Large intestine (tissue), 3 donors: ENCODE results near the gene NUP188. TPM values are rescaled to one million over a fixed set of nuclear protein-coding genes. Genes with fewer than 3 reads are reported as not detected.

Experiments used
- DNase-seq, 2 donors: peaks; one replicate each; pipeline versions ENCODE4 v3.0.0 to v3.0.0-alpha.2; 2013
- H3K27ac ChIP-seq: one replicate; pipeline ENCODE4 v1.5.1; 2013; ENCODE audit warnings: low read length
- H3K27me3 ChIP-seq: 2 replicates; pipeline ENCODE4 v1.6.1; 2013; ENCODE audit warnings: low read length; ENCODE audit not compliant: control insufficient read depth, insufficient read depth
- H3K36me3 ChIP-seq: 2 replicates; pipeline ENCODE4 v1.6.1; 2013; ENCODE audit warnings: low read length; ENCODE audit not compliant: control insufficient read depth, insufficient read depth
- H3K4me1 ChIP-seq: one replicate; pipeline ENCODE4 v1.6.1; 2013; ENCODE audit warnings: low read length; ENCODE audit not compliant: control insufficient read depth, insufficient read depth
- H3K4me3 ChIP-seq: one replicate; pipeline ENCODE4 v1.5.1; 2013; ENCODE audit warnings: low read length
- H3K9me3 ChIP-seq: one replicate; pipeline ENCODE4 v1.6.1; 2013; ENCODE audit warnings: mild to moderate bottlenecking, low read depth, low read length, moderate library complexity; ENCODE audit not compliant: control insufficient read depth
- WGBS: methylation state at CpG from one replicate; pipeline ENCODE4 v1.1.5; 2013; ENCODE audit warnings: low lambda C conversion rate; ENCODE audit not compliant: insufficient coverage; 5-methylcytosine and 5-hydroxymethylcytosine counted together
- polyA plus RNA-seq: library from polyadenylated mRNA; unstranded; fragments of 120-200 nt; gene quantifications from one replicate; pipeline ENCODE4 v1.2.1, GENCODE V29; 2013

The NUP188 gene
- polyA plus RNA-seq, 1 donor, result 35.3 TPM

DNA sequence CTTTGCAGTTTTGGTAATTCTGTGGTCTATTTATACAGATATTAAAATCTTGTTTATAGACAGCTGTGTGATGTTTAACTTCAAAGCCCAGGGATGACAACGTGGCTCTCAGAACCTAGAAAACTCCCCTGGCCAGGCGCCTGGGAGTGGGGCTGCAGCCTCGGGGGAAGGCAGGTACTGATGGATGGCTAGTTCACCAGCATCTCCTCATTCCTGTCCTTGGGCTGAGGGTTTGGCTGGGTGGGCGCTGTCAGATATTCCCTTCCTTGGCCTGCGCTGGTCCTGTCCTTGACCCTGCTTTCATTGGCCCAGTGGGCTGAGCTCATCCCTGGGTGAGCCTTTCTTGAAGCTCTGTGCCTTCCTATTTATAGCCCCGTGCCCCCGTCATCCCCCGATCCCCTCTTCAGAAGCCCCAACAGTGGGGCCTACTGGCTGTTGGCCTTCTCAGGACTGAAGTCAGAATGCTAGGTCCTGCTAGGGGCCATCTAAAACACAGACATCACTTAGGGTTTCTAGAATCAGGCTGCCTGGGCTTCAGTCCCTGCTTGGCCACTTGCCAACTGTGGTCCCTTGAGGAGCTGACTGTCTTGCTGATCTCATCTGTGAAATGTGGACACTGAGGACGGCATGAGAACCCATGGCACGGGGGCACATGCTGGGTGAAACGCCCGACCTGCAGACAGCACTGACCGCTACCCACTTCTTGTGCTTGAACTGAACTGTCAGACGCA is 59.7 kb downstream of the NUP188 start:
- H3K4me3 ChIP-seq, result no peak overlapping the region
- H3K36me3 ChIP-seq, result peaks cover 84% of the 10 kb centered on the region
- H3K27me3 ChIP-seq, result no peaks in the 10 kb centered on the region
- no CpG with 5 or more reads among the region's 14 CpGs for WGBS
- H3K27ac ChIP-seq, result no peak overlapping the region
- no peak for DNase-seq
- no peaks in the 10 kb centered on the region for H3K9me3 ChIP-seq
- H3K4me1 ChIP-seq, result no peaks in the 10 kb centered on the region

DNA sequence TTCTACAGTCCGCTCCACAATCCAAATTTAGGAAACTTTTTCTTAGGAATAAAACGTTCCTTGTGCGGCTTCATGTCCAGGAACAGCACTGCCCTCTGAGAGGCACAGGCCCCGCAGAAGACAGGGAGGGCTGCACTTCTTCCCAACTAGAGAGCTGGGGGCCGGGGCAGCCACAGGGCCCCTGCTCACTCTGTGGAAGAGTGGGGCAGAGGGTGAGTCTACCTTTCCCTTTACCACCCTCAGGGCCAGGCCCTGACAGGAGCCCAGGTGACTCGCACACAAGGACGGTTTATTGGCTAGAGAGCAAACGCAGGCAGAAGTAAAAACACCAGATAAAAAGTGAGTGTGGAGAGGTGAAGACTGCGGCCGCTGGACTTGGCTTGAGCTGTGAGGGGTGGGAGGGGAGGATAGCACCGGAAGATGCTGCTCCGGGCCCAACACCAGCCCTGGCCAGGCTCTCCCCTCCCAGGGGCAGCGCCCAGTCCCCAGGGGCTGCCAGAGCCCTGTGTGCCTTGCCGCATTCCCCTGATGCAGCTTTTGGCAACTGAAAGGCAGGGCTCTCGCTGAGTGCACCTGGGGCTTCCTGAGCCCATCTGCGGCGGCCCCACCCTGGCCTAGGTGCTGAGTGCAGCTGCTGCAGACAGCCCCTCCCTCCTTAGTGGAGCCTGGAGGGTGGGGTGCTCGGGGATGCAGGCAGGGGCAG is 60.4 kb downstream of the NUP188 start:
- H3K9me3 ChIP-seq, result no peaks in the 10 kb centered on the region
- no peak overlapping the region for H3K27ac ChIP-seq
- no peaks in the 10 kb centered on the region for H3K27me3 ChIP-seq
- no peaks in the 10 kb centered on the region for H3K4me1 ChIP-seq
- peaks cover 83% of the 10 kb centered on the region for H3K36me3 ChIP-seq
- no peak for DNase-seq
- WGBS, result no CpG with 5 or more reads among the region's 18 CpGs
- H3K4me3 ChIP-seq, result no peak overlapping the region

DNA sequence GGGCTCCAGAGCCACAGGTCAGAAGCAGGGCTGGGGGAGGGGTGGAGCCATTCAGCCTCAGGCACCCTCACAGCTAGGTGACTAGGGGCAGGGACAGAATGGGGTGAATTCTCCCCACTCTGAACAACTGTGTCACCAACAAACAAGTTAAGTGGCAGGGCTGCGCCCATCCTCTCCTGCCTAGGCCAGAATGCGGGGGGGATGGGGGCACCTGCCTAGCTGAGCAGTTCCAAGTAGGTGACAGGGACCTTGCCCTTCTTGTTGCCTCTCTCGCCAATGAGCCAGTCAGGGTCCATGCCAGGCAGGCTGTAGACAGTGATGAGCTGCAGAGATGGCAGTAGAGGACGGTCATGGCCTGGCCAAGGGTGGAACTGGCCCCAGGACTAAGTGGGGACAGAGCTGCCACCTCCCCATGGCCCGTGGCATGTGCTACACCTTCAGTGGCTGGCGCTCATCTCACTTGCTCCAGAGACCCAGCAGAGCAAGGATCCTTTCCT is 61.0 kb downstream of the NUP188 start:
- Histone ChIP-seq H3K27ac (no peak overlapping the region), H3K27me3 (no peaks in the 10 kb centered on the region), H3K4me3 (no peak overlapping the region), H3K4me1 (no peaks in the 10 kb centered on the region), H3K9me3 (no peaks in the 10 kb centered on the region), H3K36me3 (peaks cover 83% of the 10 kb centered on the region)
- no CpG with 5 or more reads among the region's 6 CpGs for WGBS
- no peak for DNase-seq

- no CpG with 5 or more reads among the region's 13 CpGs for WGBS
- H3K4me3 ChIP-seq, result no peak overlapping the region
- H3K27ac ChIP-seq, result no peak overlapping the region
- H3K27me3 ChIP-seq, result no peaks in the 10 kb centered on the region
- H3K9me3 ChIP-seq, result no peaks in the 10 kb centered on the region
- DNase-seq, result no peak
- H3K4me1 ChIP-seq, result no peaks in the 10 kb centered on the region
- H3K36me3 ChIP-seq, result peaks cover 88% of the 10 kb centered on the region
Measured at GRCh38 chr9:129008986-129009583, 61.6 kb downstream of the NUP188 start.

DNA sequence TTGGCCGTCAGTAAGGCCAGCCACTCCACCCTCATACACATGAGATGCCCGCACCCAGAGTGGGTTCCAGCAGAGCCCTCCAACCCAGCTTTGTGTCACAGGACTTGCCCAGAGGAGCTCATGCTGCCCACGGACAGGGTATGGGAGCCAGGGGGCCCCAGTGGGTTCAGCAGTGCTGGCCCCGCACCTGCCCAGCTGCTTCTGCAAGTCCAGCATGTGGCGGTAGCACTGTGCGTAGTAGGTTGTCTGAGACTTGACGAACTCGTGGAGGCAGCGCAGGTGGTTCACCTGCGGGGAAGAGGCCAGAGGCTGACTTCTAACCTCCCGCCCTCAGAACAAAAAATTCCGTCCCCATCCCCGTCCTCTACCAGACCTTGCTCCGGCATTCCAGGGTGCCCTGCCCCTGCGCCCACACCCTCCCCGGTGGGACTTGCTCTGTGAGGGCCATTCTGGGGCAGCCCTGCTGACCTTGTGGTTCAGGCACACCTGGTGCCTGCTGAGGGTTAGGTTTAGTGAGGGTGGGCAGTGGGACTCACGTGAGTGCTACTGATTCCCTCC is 62.2 kb downstream of the NUP188 start:
- H3K4me3 ChIP-seq, result no peak overlapping the region
- no peaks in the 10 kb centered on the region for H3K9me3 ChIP-seq
- no peak for DNase-seq
- H3K4me1 ChIP-seq, result no peaks in the 10 kb centered on the region
- peaks cover 93% of the 10 kb centered on the region for H3K36me3 ChIP-seq
- H3K27ac ChIP-seq, result no peak overlapping the region
- no peaks in the 10 kb centered on the region for H3K27me3 ChIP-seq
- WGBS, result no CpG with 5 or more reads among the region's 17 CpGs

- Histone ChIP-seq H3K27ac (no peak overlapping the region), H3K27me3 (no peaks in the 10 kb centered on the region), H3K36me3 (peaks cover 93% of the 10 kb centered on the region), H3K4me1 (no peaks in the 10 kb centered on the region), H3K9me3 (no peaks in the 10 kb centered on the region), H3K4me3 (no peak overlapping the region)
- DNase-seq, result no peak
- no CpG with 5 or more reads among the region's 8 CpGs for WGBS
Measured at GRCh38 chr9:129010267-129010975, 62.9 kb downstream of the NUP188 start.

DNA sequence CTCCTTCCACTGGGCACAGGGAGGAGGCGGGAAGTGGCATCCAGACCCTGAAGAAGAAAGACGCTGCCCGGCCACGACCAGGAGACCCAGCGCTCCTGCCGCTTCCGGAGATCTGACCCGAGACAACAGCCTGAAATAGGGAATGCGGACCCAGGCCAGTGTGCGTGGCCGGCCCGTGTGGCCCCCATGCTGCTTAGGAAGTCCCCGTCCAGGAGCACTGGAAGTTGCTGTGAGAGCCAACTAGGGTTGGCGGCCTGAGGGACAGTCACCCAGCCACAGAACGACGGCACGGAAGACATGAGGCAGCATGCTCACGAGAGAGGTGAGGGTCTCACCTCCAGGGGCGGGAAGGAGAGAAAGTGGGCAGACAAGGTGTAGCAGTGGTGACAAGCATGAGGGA is 63.7 kb downstream of the NUP188 start:
- H3K27me3 ChIP-seq, result no peaks in the 10 kb centered on the region
- peaks cover 89% of the 10 kb centered on the region for H3K36me3 ChIP-seq
- no peak overlapping the region for H3K4me3 ChIP-seq
- no peak overlapping the region for H3K27ac ChIP-seq
- DNase-seq, result no peak
- no CpG with 5 or more reads among the region's 19 CpGs for WGBS
- no peaks in the 10 kb centered on the region for H3K4me1 ChIP-seq
- H3K9me3 ChIP-seq, result no peaks in the 10 kb centered on the region

GRCh38 chr9:129011761-129012181 is 64.3 kb downstream of the NUP188 start:
- Histone ChIP-seq H3K4me3 (no peak overlapping the region), H3K36me3 (peaks cover 83% of the 10 kb centered on the region), H3K4me1 (no peaks in the 10 kb centered on the region), H3K9me3 (no peaks in the 10 kb centered on the region), H3K27ac (no peak overlapping the region), H3K27me3 (no peaks in the 10 kb centered on the region)
- no CpG with 5 or more reads among the region's 11 CpGs for WGBS
- DNase-seq, result no peak

- Histone ChIP-seq H3K36me3 (peaks cover 77% of the 10 kb centered on the region), H3K4me1 (no peaks in the 10 kb centered on the region), H3K4me3 (no peak overlapping the region), H3K27ac (no peak overlapping the region), H3K9me3 (no peaks in the 10 kb centered on the region), H3K27me3 (no peaks in the 10 kb centered on the region)
- no CpG with 5 or more reads among the region's 7 CpGs for WGBS
- no peak for DNase-seq
Measured at GRCh38 chr9:129012343-129012742, 64.8 kb downstream of the NUP188 start.

- Histone ChIP-seq H3K4me3 (no peak overlapping the region), H3K4me1 (no peaks in the 10 kb centered on the region), H3K36me3 (peaks cover 72% of the 10 kb centered on the region), H3K9me3 (no peaks in the 10 kb centered on the region), H3K27ac (no peak overlapping the region), H3K27me3 (no peaks in the 10 kb centered on the region)
- no CpG with 5 or more reads among the region's 16 CpGs for WGBS
- DNase-seq, result no peak
Measured at GRCh38 chr9:129012893-129013448, 65.5 kb downstream of the NUP188 start.
